WTC11 (cell line): ENCODE results near the gene INTS6L.

Experiments used
- ATF2 ChIP-seq: sonication (generic); formaldehyde crosslinking; IDR thresholded peaks from 2 replicates; pipeline ENCODE4 v1.8.1; 2022; ENCODE audit warnings: low read depth, missing genetic modification reagents, borderline replicate concordance
- CREB1 ChIP-seq: sonication (generic); formaldehyde crosslinking; IDR thresholded peaks from 2 replicates; pipeline ENCODE4 v1.8.0; 2023; ENCODE audit warnings: mild to moderate bottlenecking, missing genetic modification reagents
- CTCF ChIP-seq: fragments of 200-600 bp; IDR thresholded peaks from 2 replicates; pipeline ENCODE4 v1.8.0; 2022; ENCODE audit warnings: antibody characterized with exemption
- EMX1 ChIP-seq: fragments of 250-450 bp; sonication (Bioruptor Pico); IDR thresholded peaks from 2 replicates; pipeline ENCODE4 v1.8.0; 2021; ENCODE audit warnings: mild to moderate bottlenecking
- IRF2 ChIP-seq: sonication (generic); formaldehyde crosslinking; IDR thresholded peaks from 2 replicates; pipeline ENCODE4 v1.8.0; 2022; ENCODE audit warnings: low read depth, missing genetic modification reagents, borderline replicate concordance
- PRDM15 ChIP-seq: sonication (generic); formaldehyde crosslinking; IDR thresholded peaks from 2 replicates; pipeline ENCODE4 v1.8.0; 2022; ENCODE audit warnings: missing genetic modification reagents

- no peak for TF ChIP-seq CTCF
- TF ChIP-seq ATF2 (CRISPR knock-in tag): no peak
- TF ChIP-seq CREB1 (CRISPR knock-in tag): no peak
- no peak for TF ChIP-seq EMX1 (CRISPR knock-in tag)
- no peak for TF ChIP-seq PRDM15
- TF ChIP-seq IRF2 (CRISPR knock-in tag): no peak
Observed at GRCh38 chrX:135520553-135521404, at the start of gene INTS6L.
